K562 (cell line): ENCODE measurements around the gene SPINK2. TPM values are rescaled to one million over a fixed set of nuclear protein-coding genes. Genes with fewer than 3 reads are reported as not detected.

Experiments used
- ATAC-seq: fragments of 200-7000 bp; cut with Tn5 transposase; 3 replicates; pipeline ENCODE4 v1.9.1; 2020; ENCODE audit warnings: moderate library complexity
- BruUV-seq: library from RNA; stranded (reverse); fragments of 400-500 nt; replicated peaks from 2 replicates; lab custom pipeline; 2021; lab: Mats Ljungman, UMichigan
- CTCF ChIA-PET: fragments of 300-600 bp; formaldehyde crosslinking; extraction: SDS; loops from one replicate; lab custom pipeline; 2021; ENCODE audit warnings: low intra/inter-chr PET ratio; lab: Yijun Ruan, JAX
- POLR2A ChIA-PET: fragments of 300-600, 350-650 bp; sonication (Branson Sonifier 250); formaldehyde crosslinking; extraction: SDS; loops from one replicate; lab custom pipeline; 2021; ENCODE audit warnings: antibody characterized with exemption, inconsistent platforms; lab: Yijun Ruan, JAX
- DNase-seq, 4 experiments: peaks; one replicate each; pipeline versions ENCODE4 v3.0.0 to v3.0.0-alpha.2; 2011 to 2018; ENCODE audit warnings: low spot score in 3 of 4, mixed read lengths in 3 of 4; ENCODE audit errors: extremely low read depth in 1 of 4
- FAIRE-seq: peaks from 2 replicates; lab custom pipeline; 2011; peaks lifted over from hg19 to GRCh38; lab: Jason Lieb, UNC
- H2AFZ ChIP-seq: 2 replicates; pipeline ENCODE4 v1.6.0; 2011; ENCODE audit warnings: low read depth, low read length, control low read depth, inconsistent platforms
- H3K27ac ChIP-seq: fragments of 200-600 bp; 3 replicates; pipeline ENCODE4 v1.8.0; 2011; ENCODE audit warnings: low read depth, mild to moderate bottlenecking, control low read depth, inconsistent platforms, low read length, moderate library complexity, mixed read lengths; ENCODE audit errors: extremely low read depth
- H3K27me3 ChIP-seq, 2 experiments: fragments of 300-600 bp in 1 of 2; 2 replicates in 1 of 2; 3 replicates in 1 of 2; pipeline versions ENCODE4 v1.6.0 to v1.8.0; 2011; ENCODE audit warnings: inconsistent platforms in 2 of 2, low read length in 2 of 2, mild to moderate bottlenecking in 1 of 2, mixed read lengths in 1 of 2, moderate library complexity in 1 of 2; ENCODE audit not compliant: control insufficient read depth in 2 of 2, insufficient read depth in 2 of 2
- H3K36me3 ChIP-seq: fragments of 300-600 bp; 3 replicates; pipeline ENCODE4 v1.8.0; 2011; ENCODE audit warnings: mild to moderate bottlenecking, low read length, inconsistent platforms; ENCODE audit not compliant: control insufficient read depth, insufficient read depth
- H3K4me1 ChIP-seq, 2 experiments: fragments of 200-600 bp in 1 of 2; replicated peaks in 1 of 2; 2 replicates in 1 of 2; 3 replicates in 1 of 2; pipeline versions ENCODE4 v1.5.1 to v1.8.0; 2011; ENCODE audit warnings: inconsistent platforms in 2 of 2, low read length in 2 of 2, mild to moderate bottlenecking in 1 of 2, mixed read lengths in 1 of 2, moderate library complexity in 1 of 2; ENCODE audit not compliant: control insufficient read depth in 2 of 2, insufficient read depth in 2 of 2
- H3K4me2 ChIP-seq: 2 replicates; pipeline ENCODE4 v1.6.1; 2011; ENCODE audit warnings: low read length, control low read depth, inconsistent platforms, mixed read lengths; ENCODE audit not compliant: insufficient read depth
- H3K4me3 ChIP-seq: fragments of 200-600 bp; sonication (generic), shearing (Covaris generic); 2 replicates; pipeline ENCODE4 v1.5.1; 2016; ENCODE audit warnings: control low read depth, inconsistent platforms
- H3K79me2 ChIP-seq: fragments of 200-600 bp; 3 replicates; pipeline ENCODE4 v1.8.0; 2011; ENCODE audit warnings: low read length, inconsistent platforms; ENCODE audit not compliant: control insufficient read depth, insufficient read depth
- H3K9ac ChIP-seq, 2 experiments: 2 replicates each; pipeline versions ENCODE4 v1.6.0 to v1.6.1; 2011; ENCODE audit warnings: low read depth in 2 of 2, low read length in 2 of 2, control low read depth in 1 of 2, inconsistent platforms in 1 of 2, mild to moderate bottlenecking in 1 of 2, mixed read lengths in 1 of 2; ENCODE audit not compliant: insufficient read depth in 1 of 2
- H3K9me1 ChIP-seq: one replicate; pipeline ENCODE4 v1.6.0; 2011; ENCODE audit warnings: inconsistent platforms, mild to moderate bottlenecking, low read length, moderate library complexity; ENCODE audit not compliant: control insufficient read depth, insufficient read depth
- H3K9me3 ChIP-seq: replicated peaks from 2 replicates; pipeline ENCODE4 v1.5.1; 2011; ENCODE audit warnings: low read depth, low read length, inconsistent platforms; ENCODE audit not compliant: control insufficient read depth, insufficient read depth
- H4K20me1 ChIP-seq: replicated peaks from 2 replicates; pipeline ENCODE4 v1.6.1; 2011; ENCODE audit warnings: low read length, inconsistent platforms, mixed read lengths; ENCODE audit not compliant: control insufficient read depth, insufficient read depth
- KHSRP ChIP-seq: fragments of 450-650 bp; IDR thresholded peaks from 2 replicates; pipeline ENCODE4 v1.6.1; 2017
- KLF16 ChIP-seq: IDR thresholded peaks from 2 replicates; pipeline ENCODE4 v1.6.1; 2016; ENCODE audit warnings: antibody characterized with exemption
- MTF1 ChIP-seq: fragments of 250-450 bp; sonication (Bioruptor Pico); IDR thresholded peaks from 2 replicates; pipeline ENCODE4 v1.9.0; 2021; ENCODE audit warnings: moderate library complexity, mild to moderate bottlenecking, inconsistent platforms, borderline replicate concordance
- PHF8 ChIP-seq: fragments of 200-600 bp; sonication (generic); IDR thresholded peaks from 2 replicates; pipeline ENCODE4 v1.6.1; 2012; ENCODE audit warnings: mixed run types, mild to moderate bottlenecking, inconsistent platforms, low read length, moderate library complexity, borderline replicate concordance
- SMARCB1 ChIP-seq: IDR thresholded peaks from 2 replicates; pipeline ENCODE4 v1.6.1; 2011; ENCODE audit warnings: improper control_type of control experiment, low read depth; ENCODE audit not compliant: insufficient read length
- SUPT5H ChIP-seq: fragments of 450-650 bp; IDR thresholded peaks from 2 replicates; pipeline ENCODE4 v1.6.1; 2016
- YBX1 ChIP-seq: fragments of 450-650 bp; IDR thresholded peaks from 2 replicates; pipeline ENCODE4 v1.7.1; 2016; ENCODE audit warnings: mild to moderate bottlenecking
- ZNF184 ChIP-seq: sonication (generic); formaldehyde crosslinking; IDR thresholded peaks from 2 replicates; pipeline ENCODE4 v1.5.0; 2020; ENCODE audit warnings: missing genetic modification reagents
- ZNF717 ChIP-seq: fragments of 250-450 bp; sonication (Bioruptor Pico); IDR thresholded peaks from 2 replicates; pipeline ENCODE4 v1.5.0; 2021
- ZSCAN29 ChIP-seq: fragments of 450-650 bp; IDR thresholded peaks from 2 replicates; pipeline ENCODE4 v1.6.1; 2017
- WGBS: fragments of 100-300 bp; shearing (Covaris generic); methylation state at CpG from one replicate; pipeline ENCODE4 v1.1.6; 2016; ENCODE audit warnings: low coverage, mixed read lengths; ENCODE audit not compliant: insufficient coverage; ENCODE audit errors: missing lambda C conversion rate; 5-methylcytosine and 5-hydroxymethylcytosine counted together
- in situ Hi-C: fragments of 300-500 bp; cut with MboI; formaldehyde crosslinking; loops from 4 replicates; pipeline ENCODE4 v1.15.0; 2018; ENCODE audit warnings: inconsistent platforms, mixed read lengths
- intact Hi-C: fragments of 100-400 bp; cut with micrococcal nuclease; formaldehyde crosslinking; loops from 2 replicates; pipeline ENCODE4 v1.14.2; 2022
- polyA plus RNA-seq, 8 experiments: library from polyadenylated mRNA; depleted of rRNA in 4 of 8; stranded (reverse) in 5 of 8; unstranded in 3 of 8; fragments of >200 nt; fragmentation: Nextera tagmentation in 2 of 8; fragmentation: Illumina TruSeq in 1 of 8; extraction: Ambion mirVana in 2 of 8; extraction: Trizol in 1 of 8; gene quantifications; 2 replicates each; pipeline versions ENCODE4 v1.2.1 to v1.2.3, GENCODE V29; 2011 to 2014; ENCODE audit warnings: inconsistent platforms in 1 of 8, missing spikeins in 1 of 8
- total RNA-seq, 7 experiments: library from RNA; depleted of rRNA in 6 of 7; stranded (reverse); fragments of >200 nt in 6 of 7; fragmentation: Illumina TruSeq in 2 of 7; extraction: Trizol in 2 of 7; gene quantifications; 2 replicates each; pipeline versions ENCODE4 v1.2.1 to v1.2.3, GENCODE V29; 2011 to 2021; ENCODE audit warnings: low replicate concordance in 1 of 7

The SPINK2 gene
- total and polyA plus RNA-seq, 9 of the 15 experiments (the other 6 are each of a cell fraction or from before 2014, with no cell fraction given) = not detected

DNA sequence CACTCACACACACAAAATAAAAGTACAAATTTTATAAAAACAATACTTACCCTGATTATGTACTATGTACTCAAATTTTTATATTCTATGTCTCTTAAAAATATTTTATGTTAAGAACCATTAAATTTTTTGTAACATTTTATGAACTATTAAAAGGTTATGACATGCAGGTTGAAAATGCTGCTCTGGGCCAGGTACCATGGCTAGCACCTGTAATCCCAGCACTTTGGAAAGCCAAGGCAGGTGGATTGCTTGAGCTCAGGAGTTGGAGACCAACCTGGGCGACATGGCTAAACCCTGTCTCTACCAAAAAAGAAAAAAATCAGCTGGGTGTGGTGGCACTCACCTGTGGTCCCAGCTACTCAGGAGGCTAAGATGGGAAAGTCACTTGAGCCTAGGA, 29.4 kb upstream of the SPINK2 start:
- H3K4me3 ChIP-seq = no peak overlapping the region
- no peak for TF ChIP-seq ZNF717 (CRISPR knock-in tag)
- TF ChIP-seq SMARCB1 = no peak
- TF ChIP-seq KLF16 = no peak
- TF ChIP-seq, all 486 proteins: peak for 0
- Histone ChIP-seq H2AFZ (no peak overlapping the region), H3K4me1 (no peaks in the 10 kb centered on the region), H3K9me1 (no peaks in the 10 kb centered on the region), H3K27ac (no peak overlapping the region), H3K27me3 (peaks cover 0 to 28% of the 10 kb centered on the region in 2 experiments; a peak in 4 of 5 replicates), H3K36me3 (no peaks in the 10 kb centered on the region), H3K4me2 (no peak overlapping the region), H3K79me2 (no peaks in the 10 kb centered on the region), H4K20me1 (no peaks in the 10 kb centered on the region), H3K9ac (no peak overlapping the region), H3K9me3 (no peaks in the 10 kb centered on the region)
- no peak for DNase-seq
- ChIA-PET CTCF (no interaction called here), POLR2A (no interaction called here)
- intact Hi-C loops (no loop called here), in situ Hi-C loops (no loop called here)
- 0% methylated on average over 1 of the region's 1 CpG for WGBS
- ATAC-seq = no peak
- no TSS peak for BruUV-seq
- no peak for FAIRE-seq

DNA sequence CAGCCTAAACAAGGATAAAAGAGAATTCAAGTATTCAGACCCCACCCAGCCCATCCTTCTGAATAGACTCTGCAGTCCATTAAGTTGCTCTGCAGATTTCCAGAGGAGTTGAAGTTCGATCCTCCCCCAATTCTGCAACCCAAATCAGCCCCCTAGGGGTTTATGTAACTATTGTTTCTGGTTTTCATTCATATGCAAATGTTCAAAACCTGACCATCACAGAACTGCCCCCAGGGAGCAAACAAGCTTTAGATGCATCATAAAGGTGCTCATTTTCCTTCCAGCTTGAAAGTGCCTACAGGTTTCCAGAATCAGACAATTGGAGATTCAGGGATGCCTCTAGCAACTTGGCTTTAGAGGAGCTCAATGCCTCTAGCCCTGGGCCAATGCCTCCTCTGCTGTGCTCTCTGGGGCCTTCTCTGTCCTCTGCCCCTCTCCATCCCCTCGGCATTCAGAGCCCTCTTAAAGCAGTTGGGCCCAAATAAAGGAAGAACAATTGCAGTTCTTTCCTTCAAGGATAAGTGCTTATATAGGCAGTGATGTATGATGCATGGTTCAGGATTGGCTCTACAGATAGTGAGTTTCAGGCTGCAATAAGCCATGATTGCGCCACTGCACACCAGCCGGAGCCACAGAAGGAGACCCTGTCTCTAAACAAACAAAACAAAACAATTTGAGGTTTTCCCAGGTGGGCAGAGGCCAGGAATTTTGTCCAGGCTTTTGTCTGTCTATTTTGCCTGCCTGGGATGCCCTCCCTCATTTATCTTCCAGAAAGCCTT, 23.5 kb upstream of the SPINK2 start:
- no peak overlapping the region for H3K4me3 ChIP-seq
- no peak overlapping the region for H3K4me2 ChIP-seq
- no peaks in the 10 kb centered on the region for H4K20me1 ChIP-seq
- no peaks in the 10 kb centered on the region for H3K36me3 ChIP-seq
- DNase-seq (no peak), FAIRE-seq (no peak), ATAC-seq (no peak)
- peaks cover 3 to 39% of the 10 kb centered on the region in 2 experiments for H3K27me3 ChIP-seq
- CTCF ChIA-PET = no interaction called here
- H3K4me1 ChIP-seq = no peaks in the 10 kb centered on the region
- WGBS = 0% methylated on average over 4 of the region's 4 CpGs
- no TSS peak for BruUV-seq
- H2AFZ ChIP-seq = no peak overlapping the region
- no peaks in the 10 kb centered on the region for H3K9me1 ChIP-seq
- intact Hi-C loops = loop anchor here (10.0 kb wide), 1 partner anchor 110 kb away; no protein-coding TSS in a partner anchor
- H3K9ac ChIP-seq = no peak overlapping the region
- in situ Hi-C loops = no loop called here
- POLR2A ChIA-PET = no interaction called here
- TF ChIP-seq PHF8 = no peak
- no peak for TF ChIP-seq ZSCAN29
- TF ChIP-seq MTF1 = no peak
- TF ChIP-seq SUPT5H = no peak
- no peak for TF ChIP-seq YBX1
- no peak for TF ChIP-seq ZNF184 (CRISPR knock-in tag)
- no peak for TF ChIP-seq KHSRP
- no peak overlapping the region for H3K27ac ChIP-seq
- no peaks in the 10 kb centered on the region for H3K79me2 ChIP-seq
- H3K9me3 ChIP-seq = no peaks in the 10 kb centered on the region
